ENCODE data around the gene FABP7. TPM values are rescaled to one million over a fixed set of nuclear protein-coding genes. Genes with fewer than 3 reads are reported as not detected.

The FABP7 gene
- total RNA-seq, 2 experiments from 2014 or later = not detected

DNA sequence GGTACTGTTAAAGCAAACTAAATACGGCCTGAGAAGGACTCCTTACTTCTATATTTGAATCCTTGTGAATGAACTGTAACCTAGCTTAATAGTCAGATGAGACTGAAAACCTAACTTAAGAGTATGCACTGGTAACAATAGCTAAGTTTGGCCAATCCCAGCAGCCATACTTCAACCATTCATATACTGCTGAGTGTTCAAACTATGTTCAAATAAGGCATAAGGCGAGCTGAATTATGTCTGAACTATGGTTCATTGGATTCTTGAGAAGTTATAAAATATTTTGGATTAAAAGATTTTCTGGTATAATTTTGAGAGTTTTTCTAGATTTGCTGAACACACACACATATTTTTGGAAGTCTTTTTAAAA lies 11.8 kb downstream of the FABP7 start:
- H3K27me3 Mint-ChIP-seq = peaks cover 62% of the 10 kb centered on the region
- peaks cover 11% of the 10 kb centered on the region for H3K4me1 Mint-ChIP-seq
- peaks cover 2% of the 10 kb centered on the region for H3K36me3 Mint-ChIP-seq

DNA sequence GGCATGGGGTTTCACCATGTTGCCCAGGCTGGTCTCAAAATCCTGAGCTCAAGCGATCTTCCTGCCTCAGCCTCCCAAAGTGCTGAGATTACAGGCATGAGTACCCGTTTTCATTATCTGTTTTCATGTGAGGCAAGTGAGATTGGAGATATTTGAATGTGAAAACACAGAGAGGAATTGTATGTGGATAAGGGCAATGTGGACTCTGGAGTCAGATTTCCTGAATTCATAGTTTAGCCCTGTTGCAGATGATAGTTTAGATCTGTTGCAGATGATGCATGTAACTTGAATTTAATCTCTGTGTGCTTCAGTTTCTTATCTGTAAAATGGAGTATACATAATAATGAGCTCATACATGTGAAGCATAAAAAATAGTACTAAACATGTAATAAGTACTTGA lies 13.2 kb downstream of the FABP7 start:
- H3K9me3 Mint-ChIP-seq = no peaks in the 10 kb centered on the region
- no peak overlapping the region for H3K4me3 Mint-ChIP-seq
- H3K27ac Mint-ChIP-seq = no peak overlapping the region
- DNase-seq = no peak
- peaks cover 51% of the 10 kb centered on the region for H3K27me3 Mint-ChIP-seq
- peaks cover 11% of the 10 kb centered on the region for H3K4me1 Mint-ChIP-seq
- POLR2A ChIA-PET = no interaction called here
- peaks cover 2% of the 10 kb centered on the region for H3K36me3 Mint-ChIP-seq
- no peak for ATAC-seq (ENCODE audit: low read depth)

More for the DNA sequence above, 11.8 kb downstream of the FABP7 start:
- Mint-ChIP-seq H3K9me3 (no peaks in the 10 kb centered on the region), H3K4me3 (no peak overlapping the region), H3K27ac (no peak overlapping the region)
- POLR2A ChIA-PET = no interaction called here
- ATAC-seq (ENCODE audit: low read depth) (no peak), DNase-seq (no peak)

DNA sequence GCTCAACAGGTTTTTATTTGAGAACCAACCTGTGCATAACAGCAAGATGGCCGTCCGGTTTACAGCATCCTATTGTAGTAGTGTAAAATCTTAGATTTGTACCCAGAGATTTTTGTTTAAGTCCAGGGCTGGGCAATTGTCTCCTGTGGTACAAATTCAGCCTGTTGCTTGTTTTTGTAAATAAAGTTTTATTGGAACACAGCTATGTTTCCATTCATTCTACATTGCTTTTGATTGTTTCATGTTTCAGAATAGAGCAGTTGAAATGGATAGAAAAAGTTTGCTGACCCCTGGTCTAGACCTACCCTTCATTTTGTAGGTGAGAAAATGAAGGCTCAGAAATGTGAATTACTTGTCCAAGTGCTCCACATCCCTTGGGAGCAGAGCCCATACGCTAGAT lies 18.0 kb downstream of the FABP7 start:
- Mint-ChIP-seq H3K27ac (no peak overlapping the region), H3K36me3 (no peaks in the 10 kb centered on the region), H3K27me3 (peaks cover 15% of the 10 kb centered on the region), H3K9me3 (no peaks in the 10 kb centered on the region), H3K4me1 (no peaks in the 10 kb centered on the region), H3K4me3 (no peak overlapping the region)
- DNase-seq = no peak
- ATAC-seq (ENCODE audit: low read depth) = no peak
- POLR2A ChIA-PET = no interaction called here

DNA sequence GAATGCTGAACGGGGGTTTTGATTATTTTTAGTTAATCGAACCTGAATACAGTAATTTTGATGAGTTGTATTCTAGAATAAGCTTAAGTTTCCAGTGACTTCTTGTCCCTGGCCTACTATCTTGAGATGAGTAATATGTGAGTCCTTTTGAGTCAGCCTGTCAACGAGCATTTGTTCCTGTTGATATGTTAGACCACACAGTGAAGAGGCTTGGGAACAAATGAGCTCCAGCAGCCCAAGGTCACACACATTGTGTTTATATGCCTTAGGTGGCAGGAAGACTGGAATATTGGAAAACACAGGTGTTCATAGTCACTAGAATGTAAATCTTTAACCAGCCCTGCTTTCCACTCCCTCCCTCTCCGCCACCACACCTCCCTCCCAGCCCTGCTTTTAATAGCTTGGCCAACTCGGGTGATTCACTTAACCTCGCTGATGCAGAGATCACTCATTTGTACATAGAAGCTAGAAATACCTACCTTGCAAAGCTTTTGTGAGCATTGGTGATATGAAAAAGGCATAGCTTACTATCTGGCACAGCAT lies 18.7 kb downstream of the FABP7 start:
- no peak overlapping the region for H3K4me3 Mint-ChIP-seq
- H3K27me3 Mint-ChIP-seq = peaks cover 9% of the 10 kb centered on the region
- H3K36me3 Mint-ChIP-seq = no peaks in the 10 kb centered on the region
- ATAC-seq (ENCODE audit: low read depth) (no peak), DNase-seq (no peak)
- no peak overlapping the region for H3K27ac Mint-ChIP-seq
- POLR2A ChIA-PET = no interaction called here
- no peaks in the 10 kb centered on the region for H3K4me1 Mint-ChIP-seq
- H3K9me3 Mint-ChIP-seq = no peaks in the 10 kb centered on the region

DNA sequence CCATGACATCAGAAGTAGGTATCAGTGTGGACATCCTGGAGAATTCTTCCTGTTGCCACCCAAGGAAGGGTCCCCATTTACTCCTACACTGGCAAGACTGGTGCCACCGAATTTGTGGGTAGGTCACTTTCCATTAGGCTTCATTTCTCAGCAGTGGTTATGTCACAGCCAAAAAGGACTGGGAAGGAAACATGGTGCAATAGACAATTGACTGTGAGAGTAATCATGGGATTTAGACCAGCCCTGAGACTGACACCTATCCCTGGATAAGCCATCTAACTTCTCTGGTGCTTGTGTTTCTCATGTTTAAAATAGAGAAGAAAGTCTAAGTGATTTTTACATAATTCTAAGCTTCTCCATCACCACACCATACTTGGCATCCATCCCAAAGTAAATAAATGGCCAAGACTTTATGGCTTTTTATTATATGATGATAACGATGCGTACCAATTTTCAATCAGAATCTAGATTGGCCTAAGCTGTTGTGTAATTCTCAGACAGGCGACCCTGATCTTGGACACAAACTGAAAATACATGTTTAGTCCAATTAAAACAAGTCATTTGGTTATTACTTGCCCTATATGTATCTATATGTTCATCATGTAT lies 19.7 kb downstream of the FABP7 start:
- H3K36me3 Mint-ChIP-seq = no peaks in the 10 kb centered on the region
- no peak overlapping the region for H3K27ac Mint-ChIP-seq
- peaks cover 3% of the 10 kb centered on the region for H3K27me3 Mint-ChIP-seq
- POLR2A ChIA-PET = no interaction called here
- no peaks in the 10 kb centered on the region for H3K4me1 Mint-ChIP-seq
- ATAC-seq (ENCODE audit: low read depth) (no peak), DNase-seq (no peak)
- H3K4me3 Mint-ChIP-seq = no peak overlapping the region
- H3K9me3 Mint-ChIP-seq = no peaks in the 10 kb centered on the region

DNA sequence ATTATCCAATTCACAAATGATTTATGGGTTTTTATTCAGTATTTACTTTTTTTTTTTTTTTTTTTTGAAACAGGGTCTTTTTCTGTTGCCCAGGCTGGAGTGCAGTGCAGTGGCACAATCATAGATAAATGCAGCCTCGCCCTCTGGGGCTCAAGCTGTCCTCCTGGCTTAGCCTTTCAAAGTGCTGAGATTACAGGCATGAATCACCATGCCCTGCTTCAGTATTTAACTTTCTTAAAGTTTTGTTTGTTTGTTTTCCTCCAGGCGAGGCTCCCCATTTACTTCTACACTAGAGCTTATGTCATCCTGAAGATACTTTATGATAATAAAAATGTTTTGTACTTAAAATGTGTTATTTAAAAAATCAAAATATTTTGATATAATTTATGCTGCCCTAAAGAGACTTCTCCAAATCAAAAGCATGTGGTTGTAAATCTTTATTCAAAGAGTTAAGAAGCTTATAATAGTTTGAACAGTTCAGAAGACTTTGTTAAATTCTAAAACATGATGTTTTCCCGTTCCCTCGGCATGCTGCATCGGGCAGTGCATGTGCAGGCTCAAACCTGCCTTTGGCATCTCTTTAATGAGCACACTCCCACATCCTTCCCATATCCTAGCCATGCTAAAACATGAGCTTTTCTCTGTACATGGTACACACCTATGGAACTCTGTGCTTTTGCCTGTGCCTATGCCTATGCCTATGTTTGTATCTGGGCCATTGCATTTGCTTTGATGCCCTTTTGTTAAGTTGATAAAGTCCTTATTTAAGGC lies 20.6 kb downstream of the FABP7 start:
- POLR2A ChIA-PET = no interaction called here
- H3K4me3 Mint-ChIP-seq = no peak overlapping the region

DNA sequence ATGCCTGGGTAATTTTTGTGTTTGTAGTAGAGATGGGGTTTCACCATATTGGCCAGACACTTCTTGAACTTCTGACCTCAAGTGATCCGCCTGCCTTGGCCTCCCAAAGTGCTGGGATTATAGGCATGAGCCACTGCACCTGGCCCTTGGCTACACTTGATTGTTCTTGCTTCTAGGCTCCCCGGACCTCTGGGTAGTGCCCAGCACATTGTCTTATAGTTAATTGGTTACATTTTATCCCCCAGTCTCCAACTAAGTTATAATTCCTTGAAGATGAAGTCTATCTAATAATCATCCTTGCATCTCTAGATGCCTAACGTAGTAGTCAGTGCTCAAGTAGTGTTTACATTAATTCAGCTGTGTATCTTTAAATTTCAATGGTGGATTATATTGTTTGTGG lies 21.4 kb downstream of the FABP7 start:
- no peak for DNase-seq
- Mint-ChIP-seq H3K27me3 (peaks cover 3% of the 10 kb centered on the region), H3K27ac (no peak overlapping the region), H3K4me3 (no peak overlapping the region), H3K9me3 (no peaks in the 10 kb centered on the region), H3K4me1 (no peaks in the 10 kb centered on the region), H3K36me3 (no peaks in the 10 kb centered on the region)
- ATAC-seq (ENCODE audit: low read depth) = no peak
- POLR2A ChIA-PET = no interaction called here

More for the DNA sequence above, 20.6 kb downstream of the FABP7 start:
- H3K36me3 Mint-ChIP-seq = no peaks in the 10 kb centered on the region
- H3K9me3 Mint-ChIP-seq = no peaks in the 10 kb centered on the region
- peaks cover 3% of the 10 kb centered on the region for H3K27me3 Mint-ChIP-seq
- DNase-seq (no peak), ATAC-seq (ENCODE audit: low read depth) (no peak)
- no peaks in the 10 kb centered on the region for H3K4me1 Mint-ChIP-seq
- no peak overlapping the region for H3K27ac Mint-ChIP-seq

DNA sequence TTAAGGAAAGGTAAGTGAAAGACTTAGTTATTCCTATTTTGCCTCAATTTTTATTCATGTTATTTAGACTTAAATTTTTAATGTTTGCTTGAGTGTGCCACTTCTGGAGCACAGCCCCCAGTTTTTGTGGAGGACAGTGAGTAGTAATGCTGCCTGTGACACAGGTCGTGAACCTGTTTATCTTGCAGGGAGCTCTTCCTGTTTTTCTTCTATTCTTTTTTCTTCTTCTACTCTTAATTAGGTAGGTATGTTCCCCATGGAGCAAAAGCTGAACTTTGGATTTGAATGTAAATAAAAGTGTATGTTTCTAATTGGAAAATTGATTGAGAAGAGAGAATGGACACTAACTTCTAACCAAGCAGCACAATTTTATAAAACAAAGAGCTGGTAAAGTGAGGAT lies 21.9 kb downstream of the FABP7 start:
- DNase-seq (no peak), ATAC-seq (ENCODE audit: low read depth) (no peak)
- H3K4me3 Mint-ChIP-seq = no peak overlapping the region
- no peak overlapping the region for H3K27ac Mint-ChIP-seq
- H3K9me3 Mint-ChIP-seq = no peaks in the 10 kb centered on the region
- no peaks in the 10 kb centered on the region for H3K4me1 Mint-ChIP-seq
- H3K36me3 Mint-ChIP-seq = no peaks in the 10 kb centered on the region
- POLR2A ChIA-PET = no interaction called here
- peaks cover 3% of the 10 kb centered on the region for H3K27me3 Mint-ChIP-seq

DNA sequence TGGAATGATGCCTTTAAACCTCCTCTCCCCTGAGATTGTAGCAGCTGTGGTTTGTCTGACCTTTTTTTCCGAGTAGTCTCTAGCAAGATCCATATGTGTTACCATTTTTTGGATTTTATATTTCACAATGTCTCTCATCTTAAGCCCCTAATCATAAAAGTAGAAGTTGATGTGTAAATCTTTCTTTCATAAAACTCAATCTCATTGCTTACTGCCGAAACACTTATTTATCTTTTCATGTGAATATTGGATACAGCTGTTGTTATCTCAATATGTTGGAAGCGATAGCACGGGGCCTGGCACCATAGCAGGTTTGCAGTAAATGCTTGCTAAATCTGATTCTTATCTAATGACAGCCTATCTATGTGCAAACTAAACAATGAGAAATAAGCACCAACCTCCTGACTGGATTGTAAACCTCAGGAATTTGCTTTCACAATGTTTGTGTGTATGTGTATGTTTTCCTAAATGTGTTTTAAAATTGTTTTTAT lies 23.7 kb downstream of the FABP7 start:
- no peak overlapping the region for H3K27ac Mint-ChIP-seq
- POLR2A ChIA-PET = no interaction called here
- no peaks in the 10 kb centered on the region for H3K36me3 Mint-ChIP-seq
- H3K4me3 Mint-ChIP-seq = no peak overlapping the region
- no peaks in the 10 kb centered on the region for H3K4me1 Mint-ChIP-seq
- H3K27me3 Mint-ChIP-seq = peaks cover 3% of the 10 kb centered on the region
- DNase-seq (no peak), ATAC-seq (ENCODE audit: low read depth) (no peak)
- no peaks in the 10 kb centered on the region for H3K9me3 Mint-ChIP-seq

DNA sequence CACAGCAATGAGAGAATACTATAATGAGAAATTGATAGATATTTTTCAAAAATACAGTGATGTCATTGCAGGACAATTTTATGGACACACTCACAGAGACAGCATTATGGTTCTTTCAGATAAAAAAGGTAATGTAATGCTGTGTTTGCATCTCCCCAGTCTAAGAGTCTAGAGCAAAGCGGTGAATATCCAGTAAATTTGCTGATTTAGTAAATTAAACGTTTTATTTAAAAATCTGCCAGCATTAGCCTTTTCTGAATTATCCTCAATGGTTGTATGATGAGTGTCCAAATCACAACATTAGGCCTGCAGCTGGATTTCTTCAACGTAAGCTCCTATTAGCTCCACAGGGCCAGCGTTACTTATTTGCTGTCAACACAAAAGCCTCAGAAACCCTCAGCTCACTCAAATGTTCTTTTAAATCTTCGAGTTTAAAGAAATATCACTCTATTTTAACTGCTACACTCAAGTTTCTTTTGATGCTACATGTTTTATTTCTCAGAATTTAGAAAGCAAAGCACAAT lies 25.5 kb downstream of the FABP7 start:
- Mint-ChIP-seq H3K9me3 (no peaks in the 10 kb centered on the region), H3K36me3 (no peaks in the 10 kb centered on the region), H3K4me1 (no peaks in the 10 kb centered on the region), H3K27ac (no peak overlapping the region), H3K27me3 (peaks cover 3% of the 10 kb centered on the region), H3K4me3 (no peak overlapping the region)
- no peak for ATAC-seq (ENCODE audit: low read depth)
- no peak for DNase-seq
- POLR2A ChIA-PET = no interaction called here

DNA sequence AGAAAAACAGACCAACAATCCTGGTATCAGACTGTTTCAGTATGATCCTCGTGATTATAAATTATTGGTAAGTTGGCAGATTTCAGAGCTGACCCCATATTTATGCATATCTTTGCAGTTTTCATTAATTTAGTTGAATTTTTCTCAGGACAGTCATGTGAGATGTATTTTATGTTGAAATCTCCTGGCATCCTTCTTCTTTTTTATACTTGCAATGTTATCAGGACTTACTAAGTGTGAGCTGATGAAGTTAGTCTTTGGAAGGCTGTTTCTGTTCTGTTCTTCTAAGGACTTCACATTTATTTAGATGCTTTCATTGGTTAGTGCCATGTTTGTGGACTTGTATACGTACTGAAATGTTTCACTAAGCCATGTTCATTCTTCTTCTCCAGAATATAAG lies 26.8 kb downstream of the FABP7 start:
- Mint-ChIP-seq H3K9me3 (no peaks in the 10 kb centered on the region), H3K4me1 (no peaks in the 10 kb centered on the region), H3K4me3 (no peak overlapping the region), H3K36me3 (peaks cover 1% of the 10 kb centered on the region), H3K27me3 (no peaks in the 10 kb centered on the region), H3K27ac (no peak overlapping the region)
- DNase-seq (no peak), ATAC-seq (ENCODE audit: low read depth) (no peak)
- POLR2A ChIA-PET = no interaction called here

DNA sequence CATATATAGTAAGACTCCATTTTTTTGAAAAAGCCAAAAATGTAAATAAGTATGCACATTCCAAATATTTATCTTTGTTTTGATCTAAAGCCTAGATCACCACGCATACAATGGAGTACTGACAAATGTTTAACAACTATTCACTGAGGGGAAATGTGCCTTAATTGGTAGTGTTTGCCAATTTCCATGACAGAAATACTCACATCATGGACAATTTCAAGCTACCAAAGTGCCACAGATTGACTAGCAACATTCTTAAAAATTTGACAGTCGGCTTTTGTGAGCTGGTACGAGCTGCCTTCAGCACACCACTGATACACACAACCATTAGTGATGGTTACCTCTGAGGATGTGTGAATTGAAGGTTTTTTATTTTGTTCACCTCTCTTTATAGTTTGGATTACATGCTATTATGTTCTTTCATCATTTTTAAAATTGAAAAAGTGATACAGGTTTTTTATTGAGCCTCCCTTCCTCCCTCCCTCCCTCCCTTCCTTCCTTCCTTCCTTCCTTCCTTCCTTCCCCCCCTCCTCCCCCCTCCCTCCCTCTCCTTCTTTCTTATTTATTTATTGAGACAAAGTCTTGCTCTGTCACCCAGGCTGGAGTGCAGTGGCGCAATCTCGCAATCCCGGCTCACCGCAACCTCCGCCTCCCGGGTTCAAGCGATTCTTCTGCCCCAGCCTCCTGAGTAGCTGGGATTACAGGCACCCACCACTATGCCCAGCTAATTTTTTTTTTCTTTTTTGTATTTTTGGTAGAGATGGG lies 28.8 kb downstream of the FABP7 start:
- Mint-ChIP-seq H3K27me3 (peaks cover 2% of the 10 kb centered on the region), H3K27ac (no peak overlapping the region), H3K36me3 (peaks cover 1% of the 10 kb centered on the region), H3K4me3 (no peak overlapping the region), H3K4me1 (no peaks in the 10 kb centered on the region), H3K9me3 (no peaks in the 10 kb centered on the region)
- no peak for ATAC-seq (ENCODE audit: low read depth)
- POLR2A ChIA-PET = no interaction called here
- DNase-seq = no peak

DNA sequence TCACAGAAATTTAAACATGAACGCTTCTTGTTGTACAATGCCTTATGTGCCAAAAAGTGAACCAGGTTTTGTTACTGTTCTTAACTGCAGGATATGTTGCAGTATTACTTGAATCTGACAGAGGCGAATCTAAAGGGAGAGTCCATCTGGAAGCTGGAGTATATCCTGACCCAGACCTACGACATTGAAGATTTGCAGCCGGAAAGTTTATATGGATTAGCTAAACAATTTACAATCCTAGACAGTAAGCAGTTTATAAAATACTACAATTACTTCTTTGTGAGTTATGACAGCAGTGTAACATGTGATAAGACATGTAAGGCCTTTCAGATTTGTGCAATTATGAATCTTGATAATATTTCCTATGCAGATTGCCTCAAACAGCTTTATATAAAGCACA lies 29.5 kb downstream of the FABP7 start:
- Mint-ChIP-seq H3K4me1 (no peaks in the 10 kb centered on the region), H3K9me3 (no peaks in the 10 kb centered on the region), H3K4me3 (no peak overlapping the region), H3K27me3 (peaks cover 4% of the 10 kb centered on the region), H3K27ac (no peak overlapping the region), H3K36me3 (peaks cover 1% of the 10 kb centered on the region)
- DNase-seq (no peak), ATAC-seq (ENCODE audit: low read depth) (no peak)
- POLR2A ChIA-PET = no interaction called here

Data from activated naive CD8-positive, alpha-beta T cell treated with anti-CD3 and anti-CD28 coated beads, Interleukin-2, amount 10 ng/mL, durations not matched to agents 7 days and 5 days (primary cell).